RWPE1 (cell line): ENCODE measurements around the gene CDK16.

Source experiments
- CTCF ChIA-PET: fragments of 350-600 bp; sonication (Branson Sonifier 250); formaldehyde crosslinking; extraction: SDS; loops from one replicate; lab custom pipeline; 2021; lab: Yijun Ruan, JAX
- POLR2A ChIA-PET: fragments of 400-600 bp; formaldehyde crosslinking; extraction: SDS; loops from one replicate; lab custom pipeline; 2020; ENCODE audit warnings: antibody characterized with exemption; ENCODE audit not compliant: low non-redundant PET; lab: Yijun Ruan, JAX
- DNase-seq: peaks from one replicate; pipeline ENCODE4 v3.0.0; 2012; ENCODE audit warnings: low spot score
- H3K27ac ChIP-seq: fragments of 450-650 bp; 2 replicates; pipeline ENCODE4 v1.5.1; 2017
- CTCF ChIP-seq: fragments of 450-650 bp; conservative IDR thresholded peaks from 2 replicates; pipeline ENCODE4 v1.5.1; 2017; ENCODE audit warnings: low read depth, mild to moderate bottlenecking

Gene CDK16

GRCh38 chrX:47266643-47267042, 48.2 kb downstream of the CDK16 start:
- no peak overlapping the region for H3K27ac ChIP-seq
- no peak for TF ChIP-seq CTCF
- ChIA-PET CTCF (no interaction called here), POLR2A (no interaction called here)
- DNase-seq: no peak

GRCh38 chrX:47272013-47272408, 53.5 kb downstream of the CDK16 start:
- H3K27ac ChIP-seq: no peak overlapping the region
- TF ChIP-seq CTCF: no peak
- POLR2A ChIA-PET: no interaction called here
- CTCF ChIA-PET: no interaction called here
- DNase-seq: no peak

- no peak for TF ChIP-seq CTCF
- DNase-seq: no peak
- H3K27ac ChIP-seq: no peak overlapping the region
- CTCF ChIA-PET: interaction anchor here (0.7 kb wide), 1 partner anchor 39 kb away, joined by 4 read pairs; no protein-coding TSS in a partner anchor
- POLR2A ChIA-PET: no interaction called here
Measured at GRCh38 chrX:47273011-47273730, 54.7 kb downstream of the CDK16 start.

GRCh38 chrX:47278691-47279090, 60.2 kb downstream of the CDK16 start:
- H3K27ac ChIP-seq: no peak overlapping the region
- no peak for TF ChIP-seq CTCF
- peak; percentile 13 for DNase-seq
- POLR2A ChIA-PET: no interaction called here
- CTCF ChIA-PET: no interaction called here
